Measurements from ENCODE around the gene HNRNPLL.

HNRNPLL gene

DNA sequence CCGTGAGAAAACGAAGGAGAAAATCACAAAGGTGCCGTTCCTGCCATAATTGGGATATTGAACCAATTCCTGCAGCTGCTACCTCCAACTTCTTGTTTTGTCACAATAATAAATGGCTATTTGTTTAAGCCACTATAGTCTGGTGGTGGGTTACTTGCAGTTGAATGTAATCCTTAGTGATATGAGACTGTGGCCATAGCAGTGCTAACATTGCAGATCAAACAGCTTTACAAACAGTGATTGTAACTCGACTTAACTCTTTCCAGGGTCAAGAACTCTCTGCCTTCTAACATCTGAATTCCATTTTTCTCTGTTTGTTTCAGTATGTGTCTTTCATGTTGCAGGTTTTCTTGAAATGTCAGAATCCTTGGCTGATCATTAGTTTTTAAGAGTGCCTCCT, 24.7 kb upstream of the HNRNPLL start:
- H4K20me1 ChIP-seq (ENCODE audit: insufficient read depth, low read length, poor library complexity, severe bottlenecking): no peaks in the 10 kb centered on the region
- H3K4me2 ChIP-seq (ENCODE audit: low read depth, low read length, poor library complexity, severe bottlenecking): no peak overlapping the region
- H3K9me2 ChIP-seq (replicated peaks; ENCODE audit: low read depth, low read length): no peaks in the 10 kb centered on the region
- H3K79me2 ChIP-seq (ENCODE audit: insufficient read depth, low read length): no peaks in the 10 kb centered on the region
- H3K36me3 ChIP-seq (ENCODE audit: insufficient read depth, low read length): no peaks in the 10 kb centered on the region
- H3K9ac ChIP-seq (ENCODE audit: low read depth, low read length, poor library complexity, severe bottlenecking): peak overlapping the region; percentile 33
- TF ChIP-seq EZH2phosphoT487 (IDR thresholded peaks at IDR 0.05; ENCODE audit: borderline replicate concordance): no peak
- TF ChIP-seq, protein P1, sequence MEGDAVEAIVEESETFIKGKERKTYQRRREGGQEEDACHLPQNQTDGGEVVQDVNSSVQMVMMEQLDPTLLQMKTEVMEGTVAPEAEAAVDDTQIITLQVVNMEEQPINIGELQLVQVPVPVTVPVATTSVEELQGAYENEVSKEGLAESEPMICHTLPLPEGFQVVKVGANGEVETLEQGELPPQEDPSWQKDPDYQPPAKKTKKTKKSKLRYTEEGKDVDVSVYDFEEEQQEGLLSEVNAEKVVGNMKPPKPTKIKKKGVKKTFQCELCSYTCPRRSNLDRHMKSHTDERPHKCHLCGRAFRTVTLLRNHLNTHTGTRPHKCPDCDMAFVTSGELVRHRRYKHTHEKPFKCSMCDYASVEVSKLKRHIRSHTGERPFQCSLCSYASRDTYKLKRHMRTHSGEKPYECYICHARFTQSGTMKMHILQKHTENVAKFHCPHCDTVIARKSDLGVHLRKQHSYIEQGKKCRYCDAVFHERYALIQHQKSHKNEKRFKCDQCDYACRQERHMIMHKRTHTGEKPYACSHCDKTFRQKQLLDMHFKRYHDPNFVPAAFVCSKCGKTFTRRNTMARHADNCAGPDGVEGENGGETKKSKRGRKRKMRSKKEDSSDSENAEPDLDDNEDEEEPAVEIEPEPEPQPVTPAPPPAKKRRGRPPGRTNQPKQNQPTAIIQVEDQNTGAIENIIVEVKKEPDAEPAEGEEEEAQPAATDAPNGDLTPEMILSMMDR (conservative IDR thresholded peaks at IDR 0.05; ENCODE audit: low read length): no peak
- H3K4me1 ChIP-seq (ENCODE audit: insufficient read depth, low read length, poor library complexity, severe bottlenecking): peaks cover 38% of the 10 kb centered on the region
- H3K4me3 ChIP-seq (ENCODE audit: low read length, poor library complexity, severe bottlenecking): no peak overlapping the region
- peaks cover 5% of the 10 kb centered on the region; the same call in 1 of the 2 replicates for H3K9me3 ChIP-seq (ENCODE audit: insufficient read depth, low read depth, low read length)
- no peaks in the 10 kb centered on the region for H3F3A ChIP-seq (ENCODE audit: low read depth)
- no peaks in the 10 kb centered on the region for H3K27me3 ChIP-seq (ENCODE audit: insufficient read depth, low read length, poor library complexity, severe bottlenecking)
- peak overlapping the region; percentile 37; the same call in 1 of the 2 replicates for H2AFZ ChIP-seq (ENCODE audit: low read length)

DNA sequence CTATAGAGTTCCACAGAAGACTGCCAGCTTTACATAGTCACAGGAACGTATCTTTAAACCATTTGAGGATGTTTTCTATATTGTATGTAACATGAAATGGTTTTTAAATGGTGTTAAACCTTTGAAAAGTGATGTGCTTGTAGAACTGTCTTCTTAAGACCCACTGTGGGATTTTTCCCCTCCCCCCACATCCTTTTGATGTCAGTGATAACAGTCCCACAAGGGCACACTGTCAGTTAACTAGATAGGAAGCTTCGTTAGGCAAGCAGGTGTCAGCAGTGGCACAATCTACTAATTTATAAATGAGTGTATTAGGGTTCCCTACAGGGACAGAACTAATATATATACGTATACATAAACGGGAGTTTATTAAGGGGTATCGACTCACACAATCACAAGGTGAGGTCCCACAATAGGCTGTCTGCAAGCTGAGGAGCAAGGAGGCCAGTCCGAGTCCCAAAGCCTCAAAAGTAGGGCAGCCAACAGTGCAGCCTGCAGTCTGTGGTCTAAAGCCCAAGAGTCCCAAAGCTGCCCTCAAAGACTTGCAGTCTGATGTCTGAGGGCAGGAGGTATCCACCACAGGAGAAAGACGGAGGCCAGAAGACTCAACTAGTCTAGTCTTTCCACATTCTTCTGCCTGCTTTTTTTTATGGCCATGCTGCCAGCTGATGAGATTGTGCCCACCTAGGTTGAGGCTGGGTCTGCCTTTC, 23.8 kb upstream of the HNRNPLL start:
- Histone ChIP-seq H3K36me3 (ENCODE audit: insufficient read depth, low read length) (no peaks in the 10 kb centered on the region), H2AFZ (ENCODE audit: low read length) (peak overlapping the region; percentile 57; the same call in 1 of the 2 replicates), H3K9ac (ENCODE audit: low read depth, low read length, poor library complexity, severe bottlenecking) (peak overlapping the region; percentile 33), H3K79me2 (ENCODE audit: insufficient read depth, low read length) (no peaks in the 10 kb centered on the region), H3K9me2 (replicated peaks; ENCODE audit: low read depth, low read length) (no peaks in the 10 kb centered on the region), H3K4me2 (ENCODE audit: low read depth, low read length, poor library complexity, severe bottlenecking) (peak overlapping the region; percentile 68), H3K4me1 (ENCODE audit: insufficient read depth, low read length, poor library complexity, severe bottlenecking) (peaks cover 43% of the 10 kb centered on the region), H3K9me3 (ENCODE audit: insufficient read depth, low read depth, low read length) (peaks cover 5% of the 10 kb centered on the region; the same call in 1 of the 2 replicates), H3K4me3 (ENCODE audit: low read length, poor library complexity, severe bottlenecking) (peak overlapping the region; percentile 58), H3K27me3 (ENCODE audit: insufficient read depth, low read length, poor library complexity, severe bottlenecking) (no peaks in the 10 kb centered on the region), H3F3A (ENCODE audit: low read depth) (no peaks in the 10 kb centered on the region), H4K20me1 (ENCODE audit: insufficient read depth, low read length, poor library complexity, severe bottlenecking) (no peaks in the 10 kb centered on the region)
- TF ChIP-seq, protein P1 (conservative IDR thresholded peaks at IDR 0.05; ENCODE audit: low read length): no peak
- TF ChIP-seq EZH2phosphoT487 (IDR thresholded peaks at IDR 0.05; ENCODE audit: borderline replicate concordance): no peak

DNA sequence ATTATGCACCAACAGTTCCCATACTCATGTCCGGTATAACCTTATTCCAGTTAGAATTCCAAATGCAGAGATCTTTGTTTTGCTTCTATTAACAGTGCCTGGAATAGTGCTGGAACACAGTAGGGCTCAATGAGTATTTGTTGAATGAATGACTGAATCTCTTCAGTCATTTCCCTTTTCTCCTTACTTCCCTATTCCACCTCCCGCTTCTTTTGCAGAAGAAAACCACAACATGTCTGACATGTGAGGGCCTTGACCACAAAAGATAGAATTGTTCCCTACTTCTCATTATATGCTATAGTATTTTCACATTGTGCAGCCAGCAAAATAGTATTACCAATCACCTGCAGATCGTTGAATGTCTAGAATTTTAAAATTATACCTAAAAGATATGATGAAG, 19.5 kb upstream of the HNRNPLL start:
- Histone ChIP-seq H3K27me3 (ENCODE audit: insufficient read depth, low read length, poor library complexity, severe bottlenecking) (no peaks in the 10 kb centered on the region), H2AFZ (ENCODE audit: low read length) (peak overlapping the region; percentile 58), H3F3A (ENCODE audit: low read depth) (no peaks in the 10 kb centered on the region), H3K79me2 (ENCODE audit: insufficient read depth, low read length) (no peaks in the 10 kb centered on the region), H3K4me2 (ENCODE audit: low read depth, low read length, poor library complexity, severe bottlenecking) (peak overlapping the region; percentile 4), H3K4me1 (ENCODE audit: insufficient read depth, low read length, poor library complexity, severe bottlenecking) (peaks cover 35% of the 10 kb centered on the region), H3K4me3 (ENCODE audit: low read length, poor library complexity, severe bottlenecking) (no peak overlapping the region), H4K20me1 (ENCODE audit: insufficient read depth, low read length, poor library complexity, severe bottlenecking) (no peaks in the 10 kb centered on the region), H3K9me2 (replicated peaks; ENCODE audit: low read depth, low read length) (no peaks in the 10 kb centered on the region), H3K9me3 (ENCODE audit: insufficient read depth, low read depth, low read length) (no peaks in the 10 kb centered on the region), H3K9ac (ENCODE audit: low read depth, low read length, poor library complexity, severe bottlenecking) (no peak overlapping the region), H3K36me3 (ENCODE audit: insufficient read depth, low read length) (no peaks in the 10 kb centered on the region)
- TF ChIP-seq, protein P1 (conservative IDR thresholded peaks at IDR 0.05; ENCODE audit: low read length): no peak
- no peak for TF ChIP-seq EZH2phosphoT487 (IDR thresholded peaks at IDR 0.05; ENCODE audit: borderline replicate concordance)

All from Loucy (cell line).